Panc1 (cell line): ENCODE results near the gene EPHB2. TPM values are rescaled to one million over a fixed set of nuclear protein-coding genes. Genes with fewer than 3 reads are reported as not detected.
"Not testable (repeated sequence)": the region's sequence is repeated elsewhere in the genome, so short reads cannot be mapped to it uniquely, and the experiment has no call there.

ENCODE experiments used
- ATAC-seq: fragments of 200-7000 bp; cut with Tn5 transposase; 2 replicates; pipeline ENCODE4 v1.9.1; 2020; ENCODE audit warnings: mild to moderate bottlenecking, moderate library complexity
- BruUV-seq: library from RNA; stranded (reverse); fragments of 400-500 nt; replicated peaks from 2 replicates; lab custom pipeline; 2021; lab: Mats Ljungman, UMichigan
- CTCF ChIA-PET: fragments of 300-600 bp; sonication (Branson Sonifier 250); formaldehyde crosslinking; loops from one replicate; lab custom pipeline; 2022; ENCODE audit warnings: antibody characterized with exemption; lab: Charles Lee
- POLR2A ChIA-PET: fragments of 300-600 bp; sonication (Branson Sonifier 250); formaldehyde crosslinking; loops from one replicate; lab custom pipeline; 2022; ENCODE audit warnings: antibody characterized with exemption; lab: Charles Lee
- DNase-seq: peaks from one replicate; pipeline ENCODE4 v3.0.0-alpha.2; 2010; ENCODE audit warnings: low read depth, low spot score
- H3K27ac ChIP-seq: 2 replicates; pipeline ENCODE4 v1.5.1; 2011; ENCODE audit warnings: mild to moderate bottlenecking, low read length, inconsistent platforms
- H3K27me3 ChIP-seq: fragments of 200-500 bp; sonication (Bioruptor generic); 2 replicates; pipeline ENCODE4 v1.6.0; 2014; ENCODE audit warnings: low read length, inconsistent platforms; ENCODE audit not compliant: control insufficient read depth, insufficient read depth
- H3K36me3 ChIP-seq: fragments of 200-500 bp; sonication (Bioruptor generic); 2 replicates; pipeline ENCODE4 v1.5.1; 2014; ENCODE audit warnings: inconsistent platforms, mild to moderate bottlenecking, low read length, moderate library complexity; ENCODE audit not compliant: control insufficient read depth, insufficient read depth
- H3K4me1 ChIP-seq: 2 replicates; pipeline ENCODE4 v1.5.1; 2011; ENCODE audit warnings: inconsistent platforms, mild to moderate bottlenecking, low read length, moderate library complexity; ENCODE audit not compliant: control insufficient read depth, insufficient read depth
- H3K4me3 ChIP-seq, 2 experiments: 2 replicates each; pipeline ENCODE4 v1.5.1; 2011 to 2012; ENCODE audit warnings: low read depth in 2 of 2, low read length in 2 of 2, mild to moderate bottlenecking in 2 of 2, inconsistent platforms in 1 of 2, moderate library complexity in 1 of 2
- H3K9me3 ChIP-seq: fragments of 200-500 bp; sonication (Bioruptor generic); 2 replicates; pipeline ENCODE4 v1.5.1; 2014; ENCODE audit warnings: low read depth, mild to moderate bottlenecking, inconsistent platforms, low read length, moderate library complexity; ENCODE audit not compliant: control insufficient read depth, insufficient read depth
- CTCF ChIP-seq: fragments of 450-650 bp; IDR thresholded peaks from 2 replicates; pipeline ENCODE4 v1.5.1; 2017; ENCODE audit warnings: mild to moderate bottlenecking
- POLR2AphosphoS5 ChIP-seq: IDR thresholded peaks from 2 replicates; pipeline ENCODE4 v1.6.1; 2012; ENCODE audit warnings: mild to moderate bottlenecking, low read depth, low read length, moderate library complexity
- REST ChIP-seq, 2 experiments: IDR thresholded peaks; 2 replicates each; pipeline ENCODE4 v1.6.1; 2011 to 2012; ENCODE audit warnings: low read depth in 2 of 2, control low read depth in 1 of 2, low read length in 1 of 2, mild to moderate bottlenecking in 1 of 2, moderate library complexity in 1 of 2; ENCODE audit not compliant: insufficient read depth in 1 of 2
- SIN3A ChIP-seq: IDR thresholded peaks from 2 replicates; pipeline ENCODE4 v1.6.1; 2012; ENCODE audit warnings: low read depth, mild to moderate bottlenecking, low read length, moderate library complexity, borderline replicate concordance; ENCODE audit not compliant: insufficient read depth
- TCF7L2 ChIP-seq: IDR thresholded peaks from 2 replicates; pipeline ENCODE4 v1.6.1; 2011; ENCODE audit warnings: mild to moderate bottlenecking, low read depth, low read length, inconsistent platforms
- in situ Hi-C: cut with HindIII; loops from 2 replicates; pipeline ENCODE4 v1.10.0; 2016; ENCODE audit warnings: low sequenced_read_pairs, low pct_unique_long_range_greater_than_20kb
- intact Hi-C: fragments of 100-400 bp; cut with micrococcal nuclease; formaldehyde crosslinking; loops from one replicate; pipeline ENCODE4 v1.10.0; 2022; ENCODE audit not compliant: unreplicated experiment
- total RNA-seq: library from RNA; stranded (reverse); gene quantifications from one replicate; pipeline ENCODE4 v1.2.1, GENCODE V29; 2021; ENCODE audit not compliant: unreplicated experiment

The EPHB2 gene
- total RNA-seq, 1 experiment from 2014 or later = 29.0 TPM

DNA sequence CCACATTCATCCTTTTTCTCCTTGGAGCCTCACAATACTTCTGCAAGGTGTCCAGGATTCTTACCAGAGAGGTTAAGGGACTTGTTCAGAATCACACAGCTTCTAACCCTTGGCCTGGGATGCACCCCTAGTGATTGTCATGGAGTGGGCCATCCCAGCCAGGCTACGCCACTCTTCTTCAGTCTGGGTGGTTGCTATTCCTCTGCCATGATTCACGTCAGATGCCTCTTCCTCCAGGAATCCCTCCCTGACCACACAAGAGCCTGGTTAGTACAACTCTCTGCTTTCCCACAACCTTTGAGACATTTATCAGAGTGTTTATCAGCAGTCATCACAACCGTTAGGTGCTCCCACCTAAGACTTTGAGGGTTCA lies 121.8 kb downstream of the EPHB2 start:
- DNase-seq (no peak), ATAC-seq (peak; percentile 37; the same call in 1 of the 2 replicates)
- intact Hi-C loops = no loop called here
- CTCF ChIA-PET = no interaction called here
- H3K4me1 ChIP-seq = peaks cover 14% of the 10 kb centered on the region
- TF ChIP-seq TCF7L2 (no peak), SIN3A (no peak), CTCF (no peak), POLR2AphosphoS5 (no peak), REST (IDR thresholded peaks at IDR 0.05; ENCODE audit: insufficient read depth in 1 of 2, low read depth in 2 of 2, low read length in 1 of 2) (no peak)
- H3K9me3 ChIP-seq = no peaks in the 10 kb centered on the region
- no peak overlapping the region for H3K4me3 ChIP-seq
- in situ Hi-C loops = no loop called here
- BruUV-seq = no TSS peak
- POLR2A ChIA-PET = no interaction called here
- no peaks in the 10 kb centered on the region for H3K27me3 ChIP-seq
- H3K27ac ChIP-seq = no peak overlapping the region
- no peaks in the 10 kb centered on the region for H3K36me3 ChIP-seq

DNA sequence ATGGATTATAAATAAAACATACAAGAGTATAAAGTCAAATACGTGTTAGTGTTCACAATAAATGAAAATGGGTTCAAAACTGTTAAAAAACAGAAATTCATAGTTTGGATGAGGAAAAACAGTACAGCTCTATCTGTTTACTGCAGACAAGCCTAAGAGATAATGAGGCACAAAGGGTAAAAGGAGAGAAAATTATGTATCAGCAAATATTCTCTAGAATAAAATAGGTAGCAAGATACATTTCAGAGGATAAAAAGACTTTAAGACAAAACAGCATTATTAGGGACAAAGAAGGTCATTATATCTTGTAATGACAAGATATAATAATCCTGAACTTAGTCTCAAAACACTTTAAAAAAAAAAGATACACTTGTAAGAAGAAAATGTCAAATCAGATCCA lies 123.1 kb downstream of the EPHB2 start:
- H3K27ac ChIP-seq = no peak overlapping the region
- H3K9me3 ChIP-seq = no peaks in the 10 kb centered on the region
- H3K4me1 ChIP-seq = peaks cover 14% of the 10 kb centered on the region
- BruUV-seq = no TSS peak
- no peak overlapping the region for H3K4me3 ChIP-seq
- no peak for TF ChIP-seq TCF7L2
- no peak for TF ChIP-seq POLR2AphosphoS5
- no peak for TF ChIP-seq CTCF
- TF ChIP-seq SIN3A = no peak
- no peak for TF ChIP-seq REST (IDR thresholded peaks at IDR 0.05; ENCODE audit: insufficient read depth in 1 of 2, low read depth in 2 of 2, low read length in 1 of 2)
- ATAC-seq (no peak), DNase-seq (no peak)
- no peaks in the 10 kb centered on the region for H3K27me3 ChIP-seq
- ChIA-PET CTCF (interaction anchor here (0.5 kb wide), 1 partner anchor 913 kb away, joined by 6 read pairs; no protein-coding TSS in a partner anchor), POLR2A (no interaction called here)
- H3K36me3 ChIP-seq = no peaks in the 10 kb centered on the region
- intact Hi-C loops = no loop called here
- in situ Hi-C loops = no loop called here

GRCh38 chr1:22834420-22834819 lies 123.8 kb downstream of the EPHB2 start:
- H3K27me3 ChIP-seq, H3K36me3 ChIP-seq, ATAC-seq, POLR2A ChIA-PET, in situ Hi-C loops, H3K27ac ChIP-seq, CTCF ChIA-PET, DNase-seq, intact Hi-C loops, H3K9me3 ChIP-seq, H3K4me3 ChIP-seq, BruUV-seq: not testable (repeated sequence)
- H3K4me1 ChIP-seq = peaks cover 14% of the 10 kb centered on the region
